AG08395 (cell line): ENCODE results near the gene GMDS.

Experiments
- DNase-seq: peaks from one replicate; pipeline ENCODE4 v3.0.0; 2012; ENCODE audit warnings: mixed read lengths, low spot score

The GMDS gene

GRCh38 chr6:1738558-1739081 lies 506.8 kb downstream of the GMDS start:
- no peak for DNase-seq

GRCh38 chr6:1737463-1738311 lies 507.7 kb downstream of the GMDS start:
- DNase-seq: no peak

- no peak for DNase-seq
Observed at GRCh38 chr6:1736346-1737105, 508.9 kb downstream of the GMDS start.

- no peak for DNase-seq
Observed at GRCh38 chr6:1735239-1735803, 510.1 kb downstream of the GMDS start.

- DNase-seq: no peak
Observed at GRCh38 chr6:1730882-1731281, 514.5 kb downstream of the GMDS start.

- no peak for DNase-seq
Observed at GRCh38 chr6:1729750-1730140, 515.7 kb downstream of the GMDS start.

GRCh38 chr6:1729133-1729749 lies 516.2 kb downstream of the GMDS start:
- no peak for DNase-seq

GRCh38 chr6:1726341-1726768 lies 519.0 kb downstream of the GMDS start:
- DNase-seq: no peak

GRCh38 chr6:1724616-1725015 lies 520.8 kb downstream of the GMDS start:
- DNase-seq: no peak

GRCh38 chr6:1724124-1724523 lies 521.3 kb downstream of the GMDS start:
- DNase-seq: no peak

GRCh38 chr6:1722801-1723200 lies 522.6 kb downstream of the GMDS start:
- no peak for DNase-seq

- no peak for DNase-seq
Observed at GRCh38 chr6:1720620-1721322, 524.6 kb downstream of the GMDS start.

- DNase-seq: no peak
Observed at GRCh38 chr6:1719922-1720321, 525.5 kb downstream of the GMDS start.

GRCh38 chr6:1716868-1717267 lies 528.5 kb downstream of the GMDS start:
- no peak for DNase-seq

- DNase-seq: no peak
Observed at GRCh38 chr6:1716396-1716795, 529.0 kb downstream of the GMDS start.

GRCh38 chr6:1715336-1715735 lies 530.1 kb downstream of the GMDS start:
- DNase-seq: no peak

- DNase-seq: no peak
Observed at GRCh38 chr6:1714654-1715053, 530.8 kb downstream of the GMDS start.

- no peak for DNase-seq
Observed at GRCh38 chr6:1713016-1713600, 532.3 kb downstream of the GMDS start.

GRCh38 chr6:1712451-1712850 lies 533.0 kb downstream of the GMDS start:
- DNase-seq: no peak

GRCh38 chr6:1711136-1711535 lies 534.3 kb downstream of the GMDS start:
- no peak for DNase-seq

GRCh38 chr6:1709234-1709641 lies 536.2 kb downstream of the GMDS start:
- DNase-seq: no peak
